Measurements from ENCODE around the gene C19orf12.
A peak's percentile ranks its signal among the peaks of the same experiment; 100 is the strongest.

C19orf12 gene

DNA sequence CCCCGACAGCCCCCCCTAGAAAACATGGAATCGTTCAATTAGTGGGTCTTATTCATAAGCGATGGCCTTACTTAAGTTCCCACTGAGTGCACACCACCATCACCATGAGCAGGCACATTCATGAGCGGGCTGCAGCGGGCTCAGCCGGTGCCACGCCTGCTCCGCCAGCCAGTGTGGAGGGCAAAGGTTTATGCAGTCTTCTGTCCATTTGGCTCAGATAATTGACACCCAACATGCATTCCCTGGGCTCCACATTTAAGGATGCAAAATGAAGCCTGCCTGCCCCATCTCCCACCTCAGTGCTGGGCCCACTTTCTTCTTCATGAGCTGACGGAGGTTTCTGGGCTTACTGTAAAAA lies 12.1 kb downstream of the C19orf12 start:
- intact Hi-C loops (cut with DNase I) = no loop called here
- no peak for DNase-seq

DNA sequence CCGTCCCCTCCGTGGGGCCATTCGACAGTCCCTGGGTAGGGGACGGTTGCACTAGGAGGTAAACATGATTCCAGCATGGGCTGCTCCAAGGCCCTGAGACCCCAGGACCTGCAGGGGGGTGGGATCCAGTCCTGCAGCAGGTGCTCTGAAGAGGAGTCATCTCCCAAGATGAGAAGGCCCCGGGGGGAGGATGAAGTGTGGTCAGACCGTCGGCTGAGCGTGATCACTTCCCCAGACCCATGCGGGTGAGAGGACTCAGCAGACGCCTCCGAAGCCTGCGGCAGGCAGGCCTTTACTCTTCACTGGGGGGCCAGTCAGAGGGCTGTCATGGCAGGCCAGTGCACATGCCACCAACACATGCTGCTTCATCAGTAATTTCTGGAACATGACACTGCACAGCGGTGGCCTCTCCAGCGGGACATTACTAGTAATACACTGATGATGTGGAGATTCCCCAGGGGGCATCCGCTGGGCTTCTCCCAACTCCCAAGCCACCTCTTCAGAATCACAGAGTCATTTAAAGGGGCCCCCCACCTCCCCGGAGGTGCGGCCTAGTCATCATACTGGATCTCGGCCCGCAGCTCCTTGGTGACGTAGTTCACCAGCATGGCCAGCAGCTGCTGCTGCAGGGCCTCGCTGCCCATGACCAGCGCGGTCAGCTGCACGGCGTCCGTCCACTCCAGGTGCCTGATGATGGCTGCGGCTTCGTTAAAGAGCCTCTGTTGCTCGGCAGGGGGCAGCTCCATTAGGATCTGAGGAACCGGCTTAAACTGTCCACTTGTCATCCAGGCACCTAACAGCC lies 12.7 kb downstream of the C19orf12 start:
- intact Hi-C loops (cut with DNase I) = no loop called here
- DNase-seq = no peak

DNA sequence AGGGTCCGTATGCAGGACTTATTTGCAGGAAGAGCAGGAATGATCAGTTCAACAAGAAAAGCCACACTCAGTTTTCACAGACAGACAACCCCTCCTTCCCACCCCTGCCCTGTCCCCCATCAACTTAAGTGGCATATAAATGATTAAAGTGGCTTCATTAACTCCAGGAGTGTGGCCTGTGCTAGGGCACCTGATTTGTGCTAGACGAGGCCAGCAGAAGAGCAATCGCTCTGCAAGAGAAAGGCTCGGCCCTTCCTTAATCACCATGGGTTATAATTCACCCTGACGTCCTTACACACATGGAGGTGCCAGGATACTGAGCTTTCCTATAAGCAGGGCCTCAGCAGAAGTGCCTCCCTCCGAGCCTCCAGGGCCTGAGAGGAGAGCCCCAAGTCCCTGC lies 14.6 kb downstream of the C19orf12 start:
- intact Hi-C loops (cut with DNase I) = no loop called here
- DNase-seq = no peak

DNA sequence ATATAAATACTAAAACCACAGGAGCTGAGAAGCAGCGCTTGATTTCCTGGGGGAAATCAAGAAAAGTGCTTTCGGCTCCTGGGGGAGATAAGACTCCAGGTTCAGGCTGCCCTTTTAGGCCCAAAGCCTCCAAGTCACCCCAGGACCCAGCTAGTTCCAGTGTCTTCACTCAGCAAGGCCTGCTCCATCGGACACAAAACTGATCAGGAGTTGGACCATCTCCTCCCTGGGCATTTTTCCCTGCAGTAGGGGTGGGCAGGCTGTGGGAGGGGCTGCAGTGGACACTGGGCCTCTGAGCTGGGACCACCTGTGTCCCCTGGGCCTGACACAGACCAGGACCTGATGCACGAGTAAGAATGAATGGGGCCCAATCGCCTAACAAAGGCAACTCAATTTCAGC lies 15.2 kb downstream of the C19orf12 start:
- no peak for DNase-seq
- intact Hi-C loops (cut with DNase I) = no loop called here

DNA sequence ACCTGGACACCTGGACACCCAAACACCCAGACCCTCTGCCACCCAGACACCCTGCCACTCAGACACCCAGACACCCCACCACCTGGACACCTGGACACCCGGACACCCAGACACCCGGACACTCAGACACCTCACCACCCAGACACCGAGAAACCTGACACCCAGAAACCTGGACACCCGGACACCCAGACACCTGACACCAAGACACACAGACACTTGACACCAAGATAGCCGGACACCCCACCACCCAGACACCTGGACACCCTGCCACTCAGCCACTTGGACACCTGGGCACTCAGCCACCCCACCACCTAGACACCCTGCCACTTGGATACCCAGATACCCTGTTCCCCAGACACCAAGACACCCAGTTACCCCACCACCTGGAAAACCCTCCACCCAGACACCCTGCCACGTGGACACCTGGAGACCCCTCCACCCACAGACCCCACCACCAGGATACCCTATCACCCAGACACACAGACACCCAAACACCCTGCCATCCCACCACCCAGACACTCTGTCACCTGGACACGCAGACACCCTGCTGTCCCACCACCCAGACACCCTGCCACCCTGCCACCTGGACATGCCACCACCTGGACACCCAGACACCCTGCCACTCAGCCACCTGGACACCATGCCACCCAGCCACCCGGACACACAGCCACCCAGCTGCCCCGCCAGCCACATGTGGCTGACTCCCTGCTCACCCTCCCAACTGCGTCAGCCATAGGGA lies 17.4 kb downstream of the C19orf12 start:
- DNase-seq = no peak
- intact Hi-C loops (cut with DNase I) = no loop called here

DNA sequence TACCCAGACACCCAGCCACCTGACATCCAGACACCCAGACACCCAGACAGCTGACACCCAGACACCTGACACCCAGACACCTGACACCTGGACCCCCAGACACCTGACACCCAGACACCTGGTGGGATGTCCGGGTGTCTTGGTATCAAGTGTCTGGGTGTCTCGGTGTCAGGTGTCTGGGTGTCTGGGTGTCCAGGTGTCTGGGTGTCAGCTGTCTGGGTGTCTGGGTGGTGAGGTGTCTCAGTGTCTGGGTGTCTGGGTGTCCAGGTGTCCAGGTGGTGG lies 18.6 kb downstream of the C19orf12 start:
- no peak for DNase-seq
- intact Hi-C loops (cut with DNase I) = no loop called here

DNA sequence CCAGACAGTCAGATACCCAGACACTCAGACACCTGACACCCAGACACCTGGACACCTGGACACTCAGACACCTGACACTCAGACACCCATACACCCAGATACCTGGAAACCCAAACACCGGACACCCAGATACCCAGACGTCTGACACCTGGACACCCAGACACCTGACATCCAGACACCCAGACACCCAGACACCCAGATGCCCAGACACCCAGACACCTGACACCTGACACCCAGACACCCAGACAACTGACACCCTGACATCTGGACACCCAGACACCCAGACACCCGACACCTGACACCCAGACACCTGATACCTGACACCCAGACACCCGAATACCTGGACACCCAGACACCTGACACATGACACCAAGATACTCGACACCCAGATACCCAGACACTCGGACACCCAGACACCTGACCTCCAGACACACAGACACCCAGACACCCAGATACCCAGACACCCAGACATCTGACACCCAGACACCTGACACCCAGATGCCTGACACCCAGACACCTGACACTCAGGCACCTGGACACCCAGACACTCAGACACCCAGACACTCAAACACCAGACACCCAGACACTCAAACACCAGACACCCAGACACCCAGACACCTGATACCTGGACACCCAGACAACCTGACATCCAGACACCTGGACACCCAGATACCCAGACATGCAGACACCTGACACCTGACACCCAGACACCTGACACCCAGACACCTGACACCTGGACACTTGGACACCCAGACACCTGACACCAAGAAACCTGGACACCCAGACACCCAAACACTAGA lies 19.1 kb downstream of the C19orf12 start:
- intact Hi-C loops (cut with DNase I) = loop anchor here (2.0 kb wide), 1 partner anchor 19 kb away; the partner anchor contains the start of gene C19orf12
- DNase-seq = no peak

DNA sequence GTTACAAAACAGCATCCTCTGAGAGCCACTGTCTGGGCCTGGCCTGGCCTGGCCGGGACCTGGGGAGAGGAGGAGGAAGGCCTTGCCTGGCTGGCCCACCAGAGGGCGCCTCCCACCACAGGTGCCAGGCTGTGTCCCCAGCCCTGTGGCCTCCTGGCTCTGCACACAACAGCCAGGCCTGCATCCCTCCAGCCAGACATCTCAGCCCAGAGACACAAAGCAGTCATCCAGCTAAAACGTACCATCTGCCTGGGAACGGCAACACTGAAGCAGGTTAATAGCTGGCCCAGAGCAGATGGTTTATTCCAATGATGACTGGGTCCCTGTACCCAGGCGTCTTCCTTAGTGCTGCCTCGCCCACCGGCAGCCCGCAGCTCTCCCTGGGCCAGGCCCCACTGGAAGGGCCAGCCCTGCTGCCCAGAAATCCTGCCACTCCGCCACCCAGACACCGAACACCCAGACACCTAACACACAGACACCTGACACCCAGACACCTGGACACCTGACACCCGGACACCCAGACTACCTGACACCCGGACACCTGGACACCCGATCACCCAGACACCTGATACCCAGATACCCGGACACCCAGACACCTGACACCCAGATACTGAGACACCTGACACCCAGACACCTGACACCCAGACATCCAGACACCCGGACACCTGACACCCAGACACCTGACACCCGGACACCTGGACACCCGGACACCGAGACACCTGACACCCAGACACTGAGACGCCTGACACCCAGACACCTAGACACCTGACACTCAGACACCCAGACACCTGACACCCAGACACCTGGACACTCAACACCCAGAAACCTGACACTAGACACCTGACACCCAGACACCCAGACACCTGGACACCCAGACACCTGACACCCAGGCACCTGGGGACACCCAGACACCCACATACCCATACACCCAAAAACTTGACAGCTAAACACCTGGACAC lies 20.1 kb downstream of the C19orf12 start:
- peak; percentile 70 to 97 (median 92) for DNase-seq
- intact Hi-C loops (cut with DNase I) = loop anchor here (2.0 kb wide), 1 partner anchor 20 kb away; the partner anchor contains the start of gene C19orf12

DNA sequence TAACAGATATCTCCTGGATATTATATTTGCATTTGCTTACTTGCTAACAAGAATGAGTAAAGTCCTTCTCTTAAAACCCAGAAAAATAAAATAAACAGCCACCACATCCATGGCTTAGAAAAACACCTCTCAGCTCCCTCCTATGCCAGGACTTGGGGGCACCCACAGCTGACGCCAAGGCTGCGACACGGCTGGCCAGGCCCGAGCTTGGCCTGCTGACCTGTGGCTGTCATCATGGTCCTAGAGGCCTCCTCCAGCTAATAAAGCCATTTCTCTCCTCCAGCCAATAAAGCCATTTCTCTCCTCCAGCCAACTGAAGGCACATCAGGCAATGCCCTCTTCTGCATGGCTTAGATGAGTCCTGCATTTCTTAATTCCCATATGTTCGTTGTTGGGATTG lies 20.9 kb downstream of the C19orf12 start:
- DNase-seq = peak in 4 of 42 donors; percentile 47 to 62 (median 55)
- intact Hi-C loops (cut with DNase I) = loop anchor here (2.0 kb wide), 1 partner anchor 21 kb away; the partner anchor contains the start of gene C19orf12

DNA sequence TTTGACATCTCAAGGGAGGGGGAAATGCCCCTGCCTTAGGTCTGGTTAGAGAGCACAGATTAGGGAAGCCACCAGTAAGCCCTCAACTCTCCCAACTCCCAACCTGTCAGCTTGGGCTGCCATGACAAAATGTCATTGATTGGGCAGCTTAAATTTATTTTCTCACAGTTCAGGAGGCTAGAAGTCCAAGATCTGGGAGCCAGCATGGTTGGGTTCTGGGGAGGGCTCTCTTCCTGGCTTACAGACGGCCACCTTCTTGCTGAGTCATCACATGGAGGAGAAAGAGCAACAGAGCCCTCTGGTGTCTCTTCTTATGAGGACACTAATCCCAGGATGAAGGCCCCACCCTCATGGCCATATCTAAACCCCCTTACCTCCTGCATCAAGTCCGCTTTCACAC lies 24.2 kb downstream of the C19orf12 start:
- DNase-seq = peak in 2 of 42 donors; percentile 30 to 68
- intact Hi-C loops (cut with DNase I) = no loop called here

DNA sequence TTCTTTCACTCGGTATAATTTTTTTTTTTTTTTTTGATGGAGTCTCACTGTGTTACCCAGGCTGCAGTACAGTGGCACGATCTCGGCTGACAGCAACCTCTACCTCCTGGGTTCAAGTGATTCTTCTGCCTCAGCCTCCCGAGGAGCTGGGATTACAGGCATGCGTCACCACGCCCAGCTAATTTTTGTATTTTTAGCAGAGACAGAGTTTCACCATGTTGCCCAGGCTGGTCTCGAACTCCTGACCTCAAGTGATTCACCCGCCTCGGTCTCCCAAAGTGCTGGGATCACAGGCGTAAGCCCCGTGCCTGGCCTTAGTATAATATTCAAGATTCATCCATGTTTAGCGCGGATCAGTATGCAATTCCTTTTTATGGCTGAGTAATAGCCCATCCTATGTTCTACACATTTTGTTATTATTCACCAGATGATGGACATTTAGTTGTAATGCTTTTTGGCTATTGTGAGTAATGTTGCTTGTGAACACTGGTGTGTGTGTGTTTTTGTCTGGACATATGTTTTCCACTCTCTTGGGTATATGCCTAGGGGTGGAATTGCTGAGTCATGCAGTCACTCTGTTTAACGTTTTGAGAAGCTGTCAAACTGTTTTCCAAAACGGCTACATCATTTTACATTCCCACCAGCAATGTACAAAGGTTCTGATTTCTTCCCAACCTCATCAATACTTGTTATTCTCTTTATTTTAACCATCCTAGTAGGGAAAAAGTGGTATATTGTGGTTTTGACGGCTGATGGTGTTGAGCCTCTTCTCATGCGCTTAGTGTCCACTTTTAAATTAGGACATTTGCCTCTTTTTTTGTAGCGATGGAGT lies 26.9 kb downstream of the C19orf12 start:
- no peak for DNase-seq

DNA sequence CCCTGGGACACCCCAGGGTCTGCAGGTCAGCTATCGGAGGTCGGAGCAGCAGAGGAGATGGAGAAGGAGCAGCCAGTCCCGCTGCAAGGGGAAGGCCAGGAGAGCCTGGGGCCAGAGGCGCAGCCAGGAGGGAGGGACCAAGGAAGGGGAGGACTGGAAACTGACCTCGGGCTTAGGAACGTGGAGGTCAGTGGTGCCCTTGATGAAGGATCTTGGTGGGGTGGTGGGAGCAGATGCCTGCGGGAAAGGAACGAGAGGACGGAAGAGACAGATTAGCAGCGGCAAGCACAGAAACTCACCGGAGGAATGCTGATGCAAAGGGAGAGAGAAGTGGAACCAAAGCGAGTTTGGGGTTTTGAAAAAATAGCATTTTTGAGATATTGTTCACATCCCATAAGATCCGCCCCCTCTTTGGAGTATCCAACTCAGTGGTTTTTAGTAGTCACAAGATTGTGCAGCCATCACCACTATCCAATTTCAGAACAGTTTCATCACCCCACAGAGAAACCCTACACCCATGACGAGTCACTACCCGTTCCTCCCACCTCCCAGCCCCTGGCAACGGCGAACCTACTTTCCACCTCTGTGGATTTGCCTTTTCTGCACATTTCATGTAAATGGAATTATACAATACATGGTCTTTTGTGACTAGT lies 27.7 kb downstream of the C19orf12 start:
- DNase-seq = peak in 8 of 42 donors; percentile 34 to 66 (median 52)
- intact Hi-C loops (cut with DNase I) = no loop called here

More for the DNA sequence above, 26.9 kb downstream of the C19orf12 start:
- intact Hi-C loops (cut with DNase I) = no loop called here

DNA sequence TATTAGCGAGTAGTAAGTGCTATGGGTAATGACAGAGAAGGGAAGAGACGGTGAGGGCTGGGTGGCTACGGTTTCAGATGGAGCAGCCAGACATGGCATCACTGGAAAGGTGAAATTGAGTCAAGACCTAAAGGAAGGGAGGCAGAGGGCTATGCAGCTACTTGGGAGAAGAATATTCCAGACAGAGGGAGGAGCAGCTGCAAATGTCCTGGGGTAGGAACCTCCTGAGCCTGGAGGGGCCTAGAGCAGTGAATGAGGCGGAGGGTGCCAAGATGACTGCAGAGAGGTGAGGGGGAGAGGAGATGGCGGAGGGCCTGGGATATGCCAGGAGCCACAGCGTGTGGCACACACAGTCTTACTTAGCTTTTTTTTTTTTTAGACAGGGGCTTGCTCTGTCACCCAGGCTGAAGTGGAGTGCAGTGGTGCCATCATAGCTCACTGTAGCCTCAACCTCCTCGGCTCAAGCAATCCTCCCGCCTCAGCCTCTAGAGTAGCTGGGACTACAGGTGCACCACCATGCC lies 28.7 kb downstream of the C19orf12 start:
- no peak for DNase-seq

DNA sequence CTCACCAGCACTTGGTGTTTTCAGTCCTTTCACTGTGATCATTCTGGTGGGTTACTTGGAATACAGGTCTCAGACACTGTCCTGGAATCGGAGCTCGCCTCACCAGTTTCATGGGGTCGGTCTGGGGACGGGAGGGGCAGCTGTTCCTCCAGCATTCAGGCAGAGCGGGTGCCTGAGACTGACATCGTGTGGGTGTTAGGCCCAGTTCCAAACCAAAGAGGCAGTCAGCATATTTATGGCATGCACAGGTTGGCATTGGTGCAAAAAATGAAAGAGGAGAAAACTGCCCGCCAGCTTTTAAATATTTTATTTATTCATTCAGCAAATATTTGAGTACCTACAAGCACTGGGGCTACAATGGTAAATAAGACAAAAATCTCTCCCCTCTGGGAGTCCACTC lies 29.7 kb downstream of the C19orf12 start:
- intact Hi-C loops (cut with DNase I) = no loop called here
- no peak for DNase-seq

More for the DNA sequence above, 28.7 kb downstream of the C19orf12 start:
- intact Hi-C loops (cut with DNase I) = no loop called here

DNA sequence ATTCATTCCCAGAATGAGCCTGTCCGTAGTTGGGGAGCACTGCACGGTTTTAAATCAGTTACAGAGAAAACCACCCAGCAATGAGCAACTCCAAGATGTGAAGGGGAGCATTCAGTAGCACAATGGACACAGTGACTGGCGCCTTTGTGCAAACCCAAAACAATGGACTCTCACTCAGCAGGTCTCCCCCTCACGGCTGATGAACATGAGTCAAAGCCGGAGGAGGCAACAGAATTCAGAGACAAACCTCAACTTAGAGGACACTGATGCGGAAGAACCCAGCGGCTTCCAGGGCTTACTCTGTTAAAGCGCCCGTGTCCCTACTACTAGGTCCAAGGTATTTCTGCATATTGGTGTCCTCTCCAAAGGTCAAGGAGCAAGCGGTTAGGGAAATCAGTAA lies 32.1 kb downstream of the C19orf12 start:
- peak in 41 of 42 donors; percentile 41 to 91 (median 78) for DNase-seq
- intact Hi-C loops (cut with DNase I) = no loop called here

DNA sequence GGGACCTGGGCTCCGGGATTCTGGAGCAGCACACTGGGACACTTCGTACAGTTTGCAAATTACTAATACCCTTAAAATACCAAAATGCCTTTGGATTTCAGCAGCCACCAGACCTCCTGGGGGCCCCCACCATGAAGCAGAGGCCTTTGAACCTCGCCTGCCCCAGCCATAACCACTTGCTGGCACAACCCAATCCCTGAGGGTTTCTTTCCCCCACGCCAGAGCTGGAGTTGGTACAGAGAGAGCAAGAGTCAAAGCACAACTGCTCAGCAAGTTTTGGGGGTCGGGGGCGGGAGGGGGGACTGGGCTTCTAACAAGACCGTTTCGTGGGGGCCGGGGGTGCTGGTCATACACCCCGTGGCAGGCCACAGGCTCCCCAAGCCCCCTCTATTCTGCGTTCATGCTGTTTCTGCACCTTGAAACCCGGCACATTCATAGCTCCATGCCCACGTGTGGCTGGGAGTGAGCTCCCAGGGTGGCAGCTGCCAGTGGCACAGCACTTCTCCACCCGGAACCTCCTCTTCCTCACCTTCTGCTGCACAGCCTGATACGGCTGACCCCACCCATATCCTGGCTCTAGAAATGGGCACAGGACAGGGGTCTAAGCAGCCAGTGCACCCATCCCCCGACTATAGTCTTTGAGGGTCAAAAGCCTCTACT lies 32.7 kb downstream of the C19orf12 start:
- intact Hi-C loops (cut with DNase I) = no loop called here
- DNase-seq = peak in 2 of 42 donors; percentile 38 to 54
